GM12875 (cell line): Measurements from ENCODE around the gene TGFB2.

ENCODE experiments used
- H3K4me3 ChIP-seq: one replicate; pipeline ENCODE4 v1.5.1; 2011; ENCODE audit warnings: low read depth, low read length, control low read depth
- TF ChIP-seq, protein P1 (sequence below): IDR thresholded peaks from 2 replicates; pipeline ENCODE4 v1.5.1; 2011; ENCODE audit warnings: low read depth, mild to moderate bottlenecking, control low read depth, inconsistent platforms, low read length, moderate library complexity, borderline replicate concordance; ENCODE audit not compliant: insufficient read depth

Gene TGFB2

DNA sequence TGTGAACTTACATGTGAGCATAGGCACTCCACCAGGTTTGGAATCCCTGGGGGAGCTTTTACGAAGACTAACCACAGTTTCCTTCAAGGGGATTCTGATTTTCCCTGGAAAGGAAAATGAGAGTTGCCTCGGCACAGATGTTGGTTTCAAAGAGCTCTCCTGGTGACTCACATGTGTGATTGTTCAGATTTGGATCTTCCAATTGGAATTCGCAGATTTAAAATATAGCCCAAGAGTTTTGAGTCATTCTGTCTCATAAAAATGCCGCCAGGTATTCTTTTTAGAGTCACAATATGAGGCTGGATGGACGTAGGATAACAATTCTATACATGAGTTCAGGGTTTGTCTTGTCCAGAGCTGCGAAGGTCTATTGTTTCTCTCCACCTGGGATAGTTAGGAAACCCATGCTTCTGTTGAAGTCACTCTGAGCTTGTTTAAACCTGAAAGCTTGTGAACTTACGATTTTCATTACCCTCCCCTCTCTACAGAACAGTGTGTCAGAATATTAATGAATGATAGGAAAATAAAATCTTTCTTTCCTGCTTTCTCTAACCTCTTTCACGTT lies 64.9 kb downstream of the TGFB2 start:
- TF ChIP-seq, protein P1, sequence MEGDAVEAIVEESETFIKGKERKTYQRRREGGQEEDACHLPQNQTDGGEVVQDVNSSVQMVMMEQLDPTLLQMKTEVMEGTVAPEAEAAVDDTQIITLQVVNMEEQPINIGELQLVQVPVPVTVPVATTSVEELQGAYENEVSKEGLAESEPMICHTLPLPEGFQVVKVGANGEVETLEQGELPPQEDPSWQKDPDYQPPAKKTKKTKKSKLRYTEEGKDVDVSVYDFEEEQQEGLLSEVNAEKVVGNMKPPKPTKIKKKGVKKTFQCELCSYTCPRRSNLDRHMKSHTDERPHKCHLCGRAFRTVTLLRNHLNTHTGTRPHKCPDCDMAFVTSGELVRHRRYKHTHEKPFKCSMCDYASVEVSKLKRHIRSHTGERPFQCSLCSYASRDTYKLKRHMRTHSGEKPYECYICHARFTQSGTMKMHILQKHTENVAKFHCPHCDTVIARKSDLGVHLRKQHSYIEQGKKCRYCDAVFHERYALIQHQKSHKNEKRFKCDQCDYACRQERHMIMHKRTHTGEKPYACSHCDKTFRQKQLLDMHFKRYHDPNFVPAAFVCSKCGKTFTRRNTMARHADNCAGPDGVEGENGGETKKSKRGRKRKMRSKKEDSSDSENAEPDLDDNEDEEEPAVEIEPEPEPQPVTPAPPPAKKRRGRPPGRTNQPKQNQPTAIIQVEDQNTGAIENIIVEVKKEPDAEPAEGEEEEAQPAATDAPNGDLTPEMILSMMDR, result no peak
- no peak overlapping the region for H3K4me3 ChIP-seq

DNA sequence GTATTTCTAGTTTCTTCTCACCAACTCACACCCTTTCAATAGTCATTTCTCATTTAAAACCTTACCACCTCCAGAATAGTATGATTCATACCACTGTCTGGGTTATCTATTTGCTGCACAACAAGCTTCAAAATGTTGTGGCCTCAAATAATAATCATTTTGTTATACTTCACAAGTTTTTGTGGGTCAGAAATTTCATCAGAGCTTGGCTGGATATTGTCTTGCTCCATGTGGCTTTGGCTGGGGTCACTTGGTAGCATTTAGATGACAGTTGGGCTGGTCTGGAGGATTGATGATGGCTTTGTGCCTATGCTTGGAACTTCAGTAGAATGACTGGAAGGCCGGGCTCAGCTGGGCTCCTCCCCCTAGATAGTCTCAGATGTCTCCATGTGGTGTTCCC lies 66.0 kb downstream of the TGFB2 start:
- TF ChIP-seq, protein P1, result no peak

DNA sequence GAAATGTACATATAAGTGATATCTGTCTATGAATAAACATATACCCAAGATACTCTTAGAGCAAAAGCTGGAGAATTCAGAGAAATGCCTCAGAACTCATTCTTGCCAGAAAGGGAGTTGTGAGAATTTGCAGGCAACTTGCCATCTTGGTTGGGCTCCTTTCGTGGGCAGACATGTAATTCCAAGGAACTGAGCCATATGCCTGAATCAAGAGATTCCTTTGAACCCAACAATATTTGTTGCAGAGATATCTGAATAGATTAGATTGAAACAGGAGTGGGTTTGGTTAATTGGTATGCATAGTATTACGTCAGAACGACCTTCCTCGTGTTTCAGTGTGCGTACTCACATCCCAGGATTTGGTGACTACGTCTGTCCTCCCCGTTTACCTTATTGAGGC lies 67.0 kb downstream of the TGFB2 start:
- no peak overlapping the region for H3K4me3 ChIP-seq
- TF ChIP-seq, protein P1, result no peak

More for the DNA sequence above, 66.0 kb downstream of the TGFB2 start:
- no peak overlapping the region for H3K4me3 ChIP-seq

DNA sequence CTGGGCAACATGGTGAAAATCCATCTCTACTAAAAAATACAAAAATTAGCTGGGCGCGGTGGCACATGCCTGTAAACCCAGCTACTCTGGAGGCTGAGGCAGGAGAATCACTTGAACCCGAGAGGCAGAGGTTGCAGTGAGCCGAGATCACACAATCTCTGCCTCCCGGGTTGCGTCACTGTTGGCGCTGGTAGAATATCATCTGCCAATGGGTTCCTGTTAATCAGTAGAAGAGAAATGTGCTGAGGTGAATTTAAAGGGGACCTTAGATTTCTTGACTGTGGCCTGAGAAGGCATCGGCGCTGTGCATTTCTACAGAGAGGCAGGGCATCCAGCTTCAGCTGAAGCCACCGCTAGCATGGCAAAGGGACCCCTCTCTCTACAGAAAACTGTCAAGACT lies 68.0 kb downstream of the TGFB2 start:
- no peak overlapping the region for H3K4me3 ChIP-seq
- TF ChIP-seq, protein P1, result no peak

DNA sequence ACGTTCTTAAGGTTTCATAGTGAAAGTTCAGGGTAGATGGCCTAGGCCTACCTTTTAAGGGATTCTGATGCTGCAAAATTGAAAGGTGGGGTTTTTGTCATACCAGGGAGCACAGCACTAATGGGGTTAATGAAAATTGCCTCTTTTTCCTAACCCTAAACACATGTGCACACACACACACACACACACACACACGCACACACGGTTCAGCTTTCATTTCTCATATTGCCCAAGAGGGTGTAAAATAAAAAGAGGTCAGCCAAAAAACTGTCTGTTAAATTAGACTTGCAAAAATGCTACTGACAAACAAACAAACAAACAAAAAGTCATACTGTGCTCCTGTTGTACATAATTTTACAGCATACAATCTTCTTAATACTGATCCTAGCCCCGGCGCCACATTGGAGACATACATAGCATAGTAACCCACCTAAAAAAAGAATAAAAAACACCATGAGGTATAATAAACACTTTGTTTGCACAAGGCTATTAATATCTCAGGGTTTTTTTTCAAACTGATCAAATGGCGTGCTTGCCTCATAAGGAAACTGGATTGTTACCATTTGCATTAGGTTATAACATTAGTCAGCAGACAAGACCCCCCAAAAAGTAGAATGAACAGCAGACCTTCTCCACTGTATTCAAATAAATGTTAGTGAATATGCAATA lies 69.1 kb downstream of the TGFB2 start:
- TF ChIP-seq, protein P1, result no peak
- no peak overlapping the region for H3K4me3 ChIP-seq

DNA sequence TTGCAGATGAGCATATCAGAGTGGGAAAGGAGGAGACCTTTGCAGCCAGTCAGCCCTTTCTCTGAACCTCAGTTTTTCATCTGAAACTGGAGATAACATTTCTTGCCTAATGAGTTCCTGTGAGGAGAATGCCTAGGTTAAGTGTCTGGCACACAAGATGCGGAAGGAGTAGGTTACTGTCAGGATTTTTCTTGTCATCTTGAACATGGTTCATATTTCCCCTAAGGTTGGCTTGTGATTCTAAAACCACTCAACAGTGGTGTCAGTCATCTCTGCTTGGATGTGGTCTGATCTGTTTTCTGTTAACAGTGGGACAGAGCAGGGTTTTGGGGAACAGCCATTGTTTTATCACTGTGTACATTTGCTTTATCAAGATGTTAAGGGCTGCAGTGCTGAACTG lies 70.6 kb downstream of the TGFB2 start:
- TF ChIP-seq, protein P1, result no peak

DNA sequence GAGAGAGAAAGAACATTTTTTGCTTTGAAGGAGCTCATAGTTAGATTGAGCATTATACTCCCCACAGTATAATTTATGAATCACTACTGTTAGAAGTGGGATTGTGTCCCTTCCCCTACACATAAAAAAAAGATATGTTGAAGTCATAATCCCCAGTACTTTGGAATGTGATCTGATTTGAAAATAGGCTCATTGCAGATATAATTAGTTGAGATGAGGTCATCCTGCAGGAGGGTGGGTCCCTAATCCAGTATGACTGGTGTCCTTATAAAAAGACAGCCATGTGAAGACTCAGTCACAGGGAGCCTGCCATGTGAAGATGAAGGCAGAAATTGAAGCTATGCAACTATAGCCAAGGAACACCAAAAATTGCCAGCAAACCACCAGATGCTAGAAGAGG lies 76.4 kb downstream of the TGFB2 start:
- no peak overlapping the region for H3K4me3 ChIP-seq
- TF ChIP-seq, protein P1, result no peak

More for the DNA sequence above, 70.6 kb downstream of the TGFB2 start:
- H3K4me3 ChIP-seq, result no peak overlapping the region
